Stimulated activated naive CD8-positive, alpha-beta T cell treated with anti-CD3 and anti-CD28 coated beads, Interleukin-15, Interleukin-2, amounts not matched to agents 100 U/mL and 50 U/mL, for 24 hours (primary cell): Measurements from ENCODE around the gene ATMIN.

Source experiments
- ATAC-seq: fragments of 150-1000 bp; cut with Tn5 transposase; one replicate; pipeline ENCODE4 v1.10.0; 2021
- DNase-seq: peaks from one replicate; pipeline ENCODE4 v3.0.0; 2021

ATMIN gene

GRCh38 chr16:81070979-81071378 lies 35.3 kb downstream of the ATMIN start:
- ATAC-seq (no peak), DNase-seq (no peak)

- no peak for ATAC-seq
- DNase-seq = no peak
Measured at GRCh38 chr16:81071805-81072204, 36.2 kb downstream of the ATMIN start.

- ATAC-seq = no peak
- DNase-seq = no peak
Measured at GRCh38 chr16:81073560-81074330, 38.1 kb downstream of the ATMIN start.

- peak; percentile 93 for DNase-seq
- ATAC-seq = peak; percentile 91
Measured at GRCh38 chr16:81076566-81077075, 41.0 kb downstream of the ATMIN start.

GRCh38 chr16:81077076-81077940 lies 41.7 kb downstream of the ATMIN start, which contains the start of gene C16orf46:
C16orf46 (minus strand) TSS chr16:81077238; CDS start chr16:81063955, 13,283 bp downstream.
- ATAC-seq (peak; percentile 96), DNase-seq (peak; percentile 98)

GRCh38 chr16:81080233-81080632 lies 44.6 kb downstream of the ATMIN start:
- ATAC-seq (no peak), DNase-seq (no peak)

GRCh38 chr16:81081014-81081413 lies 45.4 kb downstream of the ATMIN start:
- no peak for ATAC-seq
- no peak for DNase-seq

- DNase-seq (no peak), ATAC-seq (no peak)
Measured at GRCh38 chr16:81088836-81089235, 53.2 kb downstream of the ATMIN start.

- DNase-seq (no peak), ATAC-seq (no peak)
Measured at GRCh38 chr16:81094771-81095251, 59.2 kb downstream of the ATMIN start.

- DNase-seq (no peak), ATAC-seq (no peak)
Measured at GRCh38 chr16:81095653-81095952, 60.0 kb downstream of the ATMIN start.

- ATAC-seq (peak; percentile 99), DNase-seq (peak; percentile 99)
Measured at GRCh38 chr16:81095953-81096714, 60.5 kb downstream of the ATMIN start, which contains the start of gene GCSH. GCSH (minus strand) TSS chr16:81096395; CDS start chr16:81096278, 117 bp downstream.

GRCh38 chr16:81096715-81097208 lies 61.1 kb downstream of the ATMIN start:
- ATAC-seq (no peak), DNase-seq (no peak)
